ENCODE data around the gene UTS2R.

- TF ChIP-seq CTCF (optimal IDR thresholded peaks at IDR 0.05 in 1 of 3, IDR thresholded peaks at IDR 0.05 in 1 of 3, conservative IDR thresholded peaks at IDR 0.05 in 1 of 3; ENCODE audit: extremely low read depth in 1 of 3, insufficient read depth in 2 of 3, low read length in 3 of 3) (no peak), EZH2 (IDR thresholded peaks at IDR 0.05; ENCODE audit: low read length) (no peak)
Observed at GRCh38 chr17:82370471-82371332, 863 bp upstream of the UTS2R start.
